ENCODE results near the gene MYZAP. TPM values are rescaled to one million over a fixed set of nuclear protein-coding genes. Genes with fewer than 3 reads are reported as not detected.
A peak's percentile ranks its signal among the peaks of the same experiment; 100 is the strongest.

MYZAP gene, protein sequence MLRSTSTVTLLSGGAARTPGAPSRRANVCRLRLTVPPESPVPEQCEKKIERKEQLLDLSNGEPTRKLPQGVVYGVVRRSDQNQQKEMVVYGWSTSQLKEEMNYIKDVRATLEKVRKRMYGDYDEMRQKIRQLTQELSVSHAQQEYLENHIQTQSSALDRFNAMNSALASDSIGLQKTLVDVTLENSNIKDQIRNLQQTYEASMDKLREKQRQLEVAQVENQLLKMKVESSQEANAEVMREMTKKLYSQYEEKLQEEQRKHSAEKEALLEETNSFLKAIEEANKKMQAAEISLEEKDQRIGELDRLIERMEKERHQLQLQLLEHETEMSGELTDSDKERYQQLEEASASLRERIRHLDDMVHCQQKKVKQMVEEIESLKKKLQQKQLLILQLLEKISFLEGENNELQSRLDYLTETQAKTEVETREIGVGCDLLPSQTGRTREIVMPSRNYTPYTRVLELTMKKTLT
- polyA plus RNA-seq (2013, experiment 1 of 2), result 0.08 TPM
- not detected for polyA plus RNA-seq (2013, experiment 2 of 2)

DNA sequence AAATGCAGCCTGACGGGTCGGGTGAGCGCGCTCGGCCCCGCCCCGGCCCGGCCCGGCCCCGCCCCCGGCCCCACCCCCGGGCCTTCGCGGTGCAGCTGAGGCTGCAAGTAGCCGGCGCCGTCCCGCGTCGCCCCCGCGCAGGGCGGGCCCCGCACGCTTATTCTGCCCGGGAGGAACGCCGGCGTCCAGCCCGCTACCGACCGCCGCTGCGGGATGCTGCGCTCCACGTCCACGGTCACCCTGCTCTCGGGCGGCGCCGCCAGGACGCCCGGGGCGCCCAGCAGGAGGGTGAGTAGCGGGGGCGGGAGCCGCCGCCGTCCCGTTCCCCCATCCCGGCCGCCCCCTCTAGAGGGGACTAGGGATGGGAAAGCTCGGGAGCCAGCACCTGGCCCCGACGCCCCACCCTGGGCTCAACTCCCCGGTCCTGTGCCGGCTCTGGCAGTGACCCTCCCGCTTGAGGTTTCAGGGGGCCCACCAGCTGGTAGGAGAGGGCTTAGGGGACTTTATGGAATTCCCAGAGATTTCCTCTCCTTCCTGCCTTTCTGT is at the start of gene MYZAP:
TSS of gene MYZAP (plus strand) at position 83 of the 546 bp plus-strand sequence. CDS start at position 214, 131 bp downstream.
- peak within 1 kb of the TSS; percentile 96 for H3K4me2 ChIP-seq (ENCODE audit: low read length, poor library complexity, severe bottlenecking)
- no peak within 1 kb of the TSS for H2AFZ ChIP-seq (ENCODE audit: low read depth, low read length)
- H3K14ac ChIP-seq (ENCODE audit: low read length in 2 of 2), result no peak within 1 kb of the TSS
- H2BK120ac ChIP-seq (ENCODE audit: low read depth, low read length), result no peak within 1 kb of the TSS
- no peak within 1 kb of the TSS for H2BK5ac ChIP-seq (ENCODE audit: low read depth, low read length, poor library complexity, severe bottlenecking)
- 2% methylated on average over 35 of the region's 58 CpGs for WGBS
- H2BK15ac ChIP-seq (ENCODE audit: low read depth, poor library complexity, severe bottlenecking), result no peak within 1 kb of the TSS
- H3K79me1 ChIP-seq (replicated peaks; ENCODE audit: low read length, poor library complexity, severe bottlenecking), result no peaks in the 10 kb centered on the region
- peak within 1 kb of the TSS; percentile 61 to 70 for H3K4me3 ChIP-seq (ENCODE audit: insufficient read depth in 1 of 2, low read depth in 1 of 2, low read length in 2 of 2)
- H3K4ac ChIP-seq (ENCODE audit: low read depth in 1 of 2, low read length in 2 of 2), result no peak within 1 kb of the TSS
- H3K4me1 ChIP-seq (ENCODE audit: control insufficient read depth, insufficient read depth, low read depth, low read length), result peaks cover 7% of the 10 kb centered on the region
- H3K36me3 ChIP-seq (ENCODE audit: control insufficient read depth in 1 of 2, insufficient read depth in 2 of 2, low read depth in 1 of 2, low read length in 2 of 2), result no peaks in the 10 kb centered on the region
- H3K27me3 ChIP-seq (ENCODE audit: control insufficient read depth in 1 of 2, insufficient read depth in 1 of 2, low read length in 2 of 2), result peaks cover 11 to 77% of the 10 kb centered on the region in 2 experiments
- no peak within 1 kb of the TSS for H3K23ac ChIP-seq (ENCODE audit: low read length in 2 of 2)
- no peak within 1 kb of the TSS for H4K8ac ChIP-seq (ENCODE audit: low read length)
- no peak within 1 kb of the TSS for H2AK5ac ChIP-seq (ENCODE audit: low read length, severe bottlenecking)
- H2BK12ac ChIP-seq (ENCODE audit: low read length in 2 of 2), result no peak within 1 kb of the TSS
- peak; percentile 4 for DNase-seq
- H3K9me3 ChIP-seq (ENCODE audit: control insufficient read depth, low read length), result no peaks in the 10 kb centered on the region
- H3K18ac ChIP-seq (ENCODE audit: low read depth in 1 of 2, low read length in 2 of 2), result peak within 1 kb of the TSS in 1 of 2 experiments; percentile 42
- no peak within 1 kb of the TSS for H4K91ac ChIP-seq (ENCODE audit: low read length)
- H3K9ac ChIP-seq (ENCODE audit: low read length), result peak within 1 kb of the TSS; percentile 39
- H3K27ac ChIP-seq (ENCODE audit: low read length, poor library complexity, severe bottlenecking), result no peak within 1 kb of the TSS

DNA sequence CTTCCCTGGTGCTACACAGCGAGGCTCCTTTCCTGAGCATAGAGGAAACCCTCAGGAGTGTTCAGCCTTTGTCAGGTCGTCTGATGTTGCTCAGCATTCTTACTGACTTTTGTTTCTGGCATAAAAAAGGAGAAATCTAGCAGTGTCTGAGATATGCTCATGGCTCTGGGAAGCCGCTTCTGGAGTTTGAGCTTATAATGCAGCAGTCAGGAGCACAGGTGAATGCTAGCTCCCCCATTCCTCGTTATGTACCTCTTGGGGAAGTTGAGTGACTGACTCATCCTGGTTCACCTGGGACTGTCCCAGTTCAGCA is 49.2 kb upstream of the MYZAP start:
- no peak overlapping the region for H3K4ac ChIP-seq (ENCODE audit: low read depth in 1 of 2, low read length in 2 of 2)
- no peaks in the 10 kb centered on the region for H3K9me3 ChIP-seq (ENCODE audit: control insufficient read depth, low read length)
- peaks cover 5% of the 10 kb centered on the region for H3K4me1 ChIP-seq (ENCODE audit: control insufficient read depth, insufficient read depth, low read depth, low read length)
- no peak overlapping the region for H3K4me2 ChIP-seq (ENCODE audit: low read length, poor library complexity, severe bottlenecking)
- H3K23ac ChIP-seq (ENCODE audit: low read length in 2 of 2), result no peak overlapping the region
- H2BK12ac ChIP-seq (ENCODE audit: low read length in 2 of 2), result no peak overlapping the region
- H2BK5ac ChIP-seq (ENCODE audit: low read depth, low read length, poor library complexity, severe bottlenecking), result no peak overlapping the region
- H3K79me1 ChIP-seq (replicated peaks; ENCODE audit: low read length, poor library complexity, severe bottlenecking), result no peaks in the 10 kb centered on the region
- no peak overlapping the region for H3K9ac ChIP-seq (ENCODE audit: low read length)
- peaks cover 0 to 34% of the 10 kb centered on the region in 2 experiments for H3K27me3 ChIP-seq (ENCODE audit: control insufficient read depth in 1 of 2, insufficient read depth in 1 of 2, low read length in 2 of 2)
- peaks cover 0 to 84% of the 10 kb centered on the region in 2 experiments for H3K36me3 ChIP-seq (ENCODE audit: control insufficient read depth in 1 of 2, insufficient read depth in 2 of 2, low read depth in 1 of 2, low read length in 2 of 2)
- H2AFZ ChIP-seq (ENCODE audit: low read depth, low read length), result no peak overlapping the region
- H3K18ac ChIP-seq (ENCODE audit: low read depth in 1 of 2, low read length in 2 of 2), result no peak overlapping the region
- no peak overlapping the region for H3K27ac ChIP-seq (ENCODE audit: low read length, poor library complexity, severe bottlenecking)
- no peak overlapping the region for H4K8ac ChIP-seq (ENCODE audit: low read length)
- no peak overlapping the region for H2AK5ac ChIP-seq (ENCODE audit: low read length, severe bottlenecking)
- no peak overlapping the region for H4K91ac ChIP-seq (ENCODE audit: low read length)
- H2BK15ac ChIP-seq (ENCODE audit: low read depth, poor library complexity, severe bottlenecking), result no peak overlapping the region
- H3K4me3 ChIP-seq (ENCODE audit: insufficient read depth in 1 of 2, low read depth in 1 of 2, low read length in 2 of 2), result no peak overlapping the region
- 43% methylated on average over 3 of the region's 4 CpGs for WGBS
- H3K14ac ChIP-seq (ENCODE audit: low read length in 2 of 2), result no peak overlapping the region
- no peak for DNase-seq
- no peak overlapping the region for H2BK120ac ChIP-seq (ENCODE audit: low read depth, low read length)

GRCh38 chr15:57544848-57545480 is 46.7 kb upstream of the MYZAP start:
- H3K23ac ChIP-seq (ENCODE audit: low read length in 2 of 2), result no peak overlapping the region
- no peak overlapping the region for H2AFZ ChIP-seq (ENCODE audit: low read depth, low read length)
- H2BK5ac ChIP-seq (ENCODE audit: low read depth, low read length, poor library complexity, severe bottlenecking), result no peak overlapping the region
- H3K18ac ChIP-seq (ENCODE audit: low read depth in 1 of 2, low read length in 2 of 2), result no peak overlapping the region
- H3K27ac ChIP-seq (ENCODE audit: low read length, poor library complexity, severe bottlenecking), result no peak overlapping the region
- H3K4me2 ChIP-seq (ENCODE audit: low read length, poor library complexity, severe bottlenecking), result no peak overlapping the region
- H2BK120ac ChIP-seq (ENCODE audit: low read depth, low read length), result no peak overlapping the region
- no peak overlapping the region for H3K4ac ChIP-seq (ENCODE audit: low read depth in 1 of 2, low read length in 2 of 2)
- peaks cover 2% of the 10 kb centered on the region for H3K4me1 ChIP-seq (ENCODE audit: control insufficient read depth, insufficient read depth, low read depth, low read length)
- 86% methylated on average over 10 of the region's 11 CpGs for WGBS
- DNase-seq, result no peak
- no peak overlapping the region for H3K9ac ChIP-seq (ENCODE audit: low read length)
- peaks cover 0 to 87% of the 10 kb centered on the region in 2 experiments for H3K36me3 ChIP-seq (ENCODE audit: control insufficient read depth in 1 of 2, insufficient read depth in 2 of 2, low read depth in 1 of 2, low read length in 2 of 2)
- H2BK15ac ChIP-seq (ENCODE audit: low read depth, poor library complexity, severe bottlenecking), result no peak overlapping the region
- H3K79me1 ChIP-seq (replicated peaks; ENCODE audit: low read length, poor library complexity, severe bottlenecking), result no peaks in the 10 kb centered on the region
- H3K4me3 ChIP-seq (ENCODE audit: insufficient read depth in 1 of 2, low read depth in 1 of 2, low read length in 2 of 2), result no peak overlapping the region
- no peak overlapping the region for H2BK12ac ChIP-seq (ENCODE audit: low read length in 2 of 2)
- peaks cover 0 to 34% of the 10 kb centered on the region in 2 experiments for H3K27me3 ChIP-seq (ENCODE audit: control insufficient read depth in 1 of 2, insufficient read depth in 1 of 2, low read length in 2 of 2)
- no peak overlapping the region for H4K8ac ChIP-seq (ENCODE audit: low read length)
- no peaks in the 10 kb centered on the region for H3K9me3 ChIP-seq (ENCODE audit: control insufficient read depth, low read length)
- H2AK5ac ChIP-seq (ENCODE audit: low read length, severe bottlenecking), result no peak overlapping the region
- H3K14ac ChIP-seq (ENCODE audit: low read length in 2 of 2), result peak overlapping the region in 1 of 2 experiments; percentile 18
- H4K91ac ChIP-seq (ENCODE audit: low read length), result no peak overlapping the region

GRCh38 chr15:57545995-57546394 is 45.7 kb upstream of the MYZAP start:
- no peak overlapping the region for H3K18ac ChIP-seq (ENCODE audit: low read depth in 1 of 2, low read length in 2 of 2)
- no peak overlapping the region for H2BK12ac ChIP-seq (ENCODE audit: low read length in 2 of 2)
- no peak overlapping the region for H2BK15ac ChIP-seq (ENCODE audit: low read depth, poor library complexity, severe bottlenecking)
- no peak overlapping the region for H2BK120ac ChIP-seq (ENCODE audit: low read depth, low read length)
- no peak overlapping the region for H2AFZ ChIP-seq (ENCODE audit: low read depth, low read length)
- no peak overlapping the region for H3K4me2 ChIP-seq (ENCODE audit: low read length, poor library complexity, severe bottlenecking)
- H3K23ac ChIP-seq (ENCODE audit: low read length in 2 of 2), result no peak overlapping the region
- no peak overlapping the region for H3K27ac ChIP-seq (ENCODE audit: low read length, poor library complexity, severe bottlenecking)
- H4K91ac ChIP-seq (ENCODE audit: low read length), result no peak overlapping the region
- no peak for DNase-seq
- H3K9ac ChIP-seq (ENCODE audit: low read length), result no peak overlapping the region
- no peaks in the 10 kb centered on the region for H3K9me3 ChIP-seq (ENCODE audit: control insufficient read depth, low read length)
- no peak overlapping the region for H2AK5ac ChIP-seq (ENCODE audit: low read length, severe bottlenecking)
- no peak overlapping the region for H3K4ac ChIP-seq (ENCODE audit: low read depth in 1 of 2, low read length in 2 of 2)
- no peak overlapping the region for H2BK5ac ChIP-seq (ENCODE audit: low read depth, low read length, poor library complexity, severe bottlenecking)
- H3K79me1 ChIP-seq (replicated peaks; ENCODE audit: low read length, poor library complexity, severe bottlenecking), result no peaks in the 10 kb centered on the region
- no peak overlapping the region for H3K14ac ChIP-seq (ENCODE audit: low read length in 2 of 2)
- H4K8ac ChIP-seq (ENCODE audit: low read length), result no peak overlapping the region
- H3K4me1 ChIP-seq (ENCODE audit: control insufficient read depth, insufficient read depth, low read depth, low read length), result peaks cover 3% of the 10 kb centered on the region
- H3K36me3 ChIP-seq (ENCODE audit: control insufficient read depth in 1 of 2, insufficient read depth in 2 of 2, low read depth in 1 of 2, low read length in 2 of 2), result peaks cover 0 to 78% of the 10 kb centered on the region in 2 experiments
- H3K4me3 ChIP-seq (ENCODE audit: insufficient read depth in 1 of 2, low read depth in 1 of 2, low read length in 2 of 2), result no peak overlapping the region
- H3K27me3 ChIP-seq (ENCODE audit: control insufficient read depth in 1 of 2, insufficient read depth in 1 of 2, low read length in 2 of 2), result peaks cover 0 to 34% of the 10 kb centered on the region in 2 experiments
- 94% methylated on average over 8 of the region's 8 CpGs for WGBS

Data from mesenchymal stem cell (in vitro differentiated cells and primary cell).